T-helper 1 cell (primary cell): ENCODE data around the gene CTDSPL.
A peak's percentile ranks its signal among the peaks of the same experiment; 100 is the strongest.
"Not testable (repeated sequence)": the region's sequence is repeated elsewhere in the genome, so short reads cannot be mapped to it uniquely, and the experiment has no call there.

ENCODE experiments used
- DNase-seq, 5 donors: peaks; one replicate each; pipeline ENCODE4 v3.0.0-alpha.2; 2012 to 2020

CTDSPL gene

GRCh38 chr3:38022896-38023709, 161.4 kb downstream of the CTDSPL start:
- DNase-seq: no peak

- no peak for DNase-seq
These were observed 165.2 kb downstream of the CTDSPL start for GRCh38 chr3:38026856-38027255.

GRCh38 chr3:38027466-38028465, 166.1 kb downstream of the CTDSPL start:
- no peak for DNase-seq

GRCh38 chr3:38028621-38029361, 167.1 kb downstream of the CTDSPL start:
- DNase-seq: no peak

- peak; percentile 35 to 56 (median 45) for DNase-seq
These were observed 167.9 kb downstream of the CTDSPL start, which contains the start of gene PLCD1 for GRCh38 chr3:38029400-38030125. Gene PLCD1 (minus strand): TSS chr3:38029642. CDS start chr3:38029539, 103 bp downstream.

- DNase-seq: no peak
These were observed 168.7 kb downstream of the CTDSPL start for GRCh38 chr3:38030126-38031021.

- peak in 3 of 5 donors; percentile 15 to 83 (median 32) for DNase-seq
These were observed 169.6 kb downstream of the CTDSPL start for GRCh38 chr3:38031022-38031994.

GRCh38 chr3:38032328-38032865, 170.7 kb downstream of the CTDSPL start:
- no peak for DNase-seq

- DNase-seq: not testable (repeated sequence)
These were observed 171.9 kb downstream of the CTDSPL start for GRCh38 chr3:38033586-38033985.
